GM19023 (cell line): Measurements from ENCODE around the gene KCTD16.

ENCODE experiments used
- ATAC-seq: cut with Tn5 transposase; IDR thresholded peaks from one replicate; pipeline ENCODE4 v1.9.1; 2021; ENCODE audit warnings: mild to moderate bottlenecking, moderate library complexity; ENCODE audit not compliant: unreplicated experiment

The KCTD16 gene

GRCh38 chr5:144205141-144205551 is 34.5 kb downstream of the KCTD16 start:
- ATAC-seq, result no peak

- no peak for ATAC-seq
Measured at GRCh38 chr5:144206141-144206540, 35.5 kb downstream of the KCTD16 start.

GRCh38 chr5:144207875-144208444 is 37.3 kb downstream of the KCTD16 start:
- ATAC-seq, result no peak

- ATAC-seq, result no peak
Measured at GRCh38 chr5:144209361-144209760, 38.7 kb downstream of the KCTD16 start.

GRCh38 chr5:144210655-144211054 is 40.0 kb downstream of the KCTD16 start:
- ATAC-seq, result no peak

- ATAC-seq, result no peak
Measured at GRCh38 chr5:144219869-144220268, 49.2 kb downstream of the KCTD16 start.

- ATAC-seq, result no peak
Measured at GRCh38 chr5:144227363-144227999, 56.8 kb downstream of the KCTD16 start.

GRCh38 chr5:144230806-144231205 is 60.1 kb downstream of the KCTD16 start:
- ATAC-seq, result no peak

GRCh38 chr5:144232285-144232684 is 61.6 kb downstream of the KCTD16 start:
- ATAC-seq, result no peak

GRCh38 chr5:144236499-144236898 is 65.8 kb downstream of the KCTD16 start:
- ATAC-seq, result no peak

GRCh38 chr5:144237851-144238250 is 67.2 kb downstream of the KCTD16 start:
- ATAC-seq, result no peak

- ATAC-seq, result no peak
Measured at GRCh38 chr5:144247131-144247530, 76.5 kb downstream of the KCTD16 start.

GRCh38 chr5:144248015-144248414 is 77.3 kb downstream of the KCTD16 start:
- no peak for ATAC-seq

GRCh38 chr5:144249755-144250464 is 79.2 kb downstream of the KCTD16 start:
- no peak for ATAC-seq

- ATAC-seq, result no peak
Measured at GRCh38 chr5:144254552-144254951, 83.9 kb downstream of the KCTD16 start.

GRCh38 chr5:144260121-144260520 is 89.4 kb downstream of the KCTD16 start:
- ATAC-seq, result no peak

GRCh38 chr5:144265643-144266247 is 95.1 kb downstream of the KCTD16 start:
- no peak for ATAC-seq

GRCh38 chr5:144267961-144268513 is 97.4 kb downstream of the KCTD16 start:
- no peak for ATAC-seq

GRCh38 chr5:144273232-144274027 is 102.8 kb downstream of the KCTD16 start:
- no peak for ATAC-seq

- no peak for ATAC-seq
Measured at GRCh38 chr5:144275329-144275728, 104.7 kb downstream of the KCTD16 start.
